22Rv1 (cell line): ENCODE measurements around the gene KCNJ2.

ENCODE experiments used
- CTCF ChIP-seq: fragments of 450-650 bp; IDR thresholded peaks from 2 replicates; pipeline ENCODE4 v1.5.1; 2017; ENCODE audit warnings: mild to moderate bottlenecking
- ZFX ChIP-seq: fragments of 450-650 bp; IDR thresholded peaks from 2 replicates; pipeline ENCODE4 v1.6.1; 2017; ENCODE audit warnings: antibody characterized with exemption, borderline replicate concordance

GRCh38 chr17:70185285-70185684 lies 16.0 kb downstream of the KCNJ2 start:
- TF ChIP-seq CTCF (no peak), ZFX (no peak)
